Measurements from ENCODE around the gene PBXIP1.

Gene PBXIP1

GRCh38 chr1:154953611-154954038 is 2.3 kb downstream of the PBXIP1 start:
- DNase-seq, result no peak

DNA sequence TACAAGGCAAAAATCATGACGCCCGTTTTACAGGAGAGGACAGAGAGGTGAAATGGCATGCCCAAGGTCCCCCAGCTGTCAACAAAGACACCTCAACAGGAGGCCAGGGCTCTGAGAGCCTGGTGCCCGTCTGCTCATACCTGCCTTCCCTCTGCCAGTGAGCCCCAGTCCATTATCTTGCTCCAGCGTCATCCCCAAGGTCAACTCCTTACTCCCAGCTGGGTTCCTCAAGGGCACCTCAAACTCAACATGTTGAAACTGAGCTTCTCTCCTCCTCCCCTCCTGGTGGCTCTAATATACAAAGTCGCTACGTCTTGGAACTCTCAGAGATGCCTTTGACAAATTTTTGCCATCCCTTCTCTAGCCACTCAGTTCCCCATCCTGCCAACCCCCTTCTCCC is 3.2 kb downstream of the PBXIP1 start:
- no peak for DNase-seq

DNA sequence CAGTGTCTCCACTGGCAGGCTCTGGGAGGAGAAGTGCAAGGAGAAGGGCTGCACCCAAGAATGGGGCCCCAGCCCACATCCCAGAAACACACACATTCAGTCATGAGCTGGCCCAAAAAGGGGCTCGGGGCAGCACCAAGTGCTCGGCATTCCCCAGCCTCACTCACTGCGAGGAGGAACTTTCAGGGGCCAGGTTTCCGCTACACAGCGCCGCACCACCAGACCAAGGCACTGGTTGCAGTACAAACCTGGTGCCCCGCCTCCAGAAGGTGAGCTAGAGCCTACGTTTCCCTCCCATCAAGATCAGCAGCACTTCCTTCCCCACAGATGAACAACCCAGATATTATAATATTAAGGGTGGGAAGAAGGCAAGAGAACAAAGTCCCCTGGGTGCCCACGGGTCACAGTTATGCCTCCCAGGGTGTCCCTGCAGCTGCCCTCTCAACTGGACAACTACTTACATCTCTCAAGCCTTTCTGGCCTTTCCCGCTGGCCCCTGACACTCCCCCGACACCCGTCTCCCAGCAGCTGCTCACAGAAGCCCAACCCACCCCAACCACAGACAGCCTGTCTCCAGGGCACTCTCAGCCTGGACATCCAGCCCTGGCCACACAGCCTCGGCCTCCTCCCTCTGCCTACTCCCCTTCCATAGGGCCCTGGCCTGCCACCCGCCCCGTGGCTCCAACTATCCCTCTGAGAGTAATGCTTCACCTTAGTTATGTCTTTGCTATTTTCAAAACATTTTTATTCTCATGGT is 3.8 kb downstream of the PBXIP1 start:
- no peak for DNase-seq

- no peak for DNase-seq
Observed at GRCh38 chr1:154948079-154948478, 7.8 kb downstream of the PBXIP1 start.

DNA sequence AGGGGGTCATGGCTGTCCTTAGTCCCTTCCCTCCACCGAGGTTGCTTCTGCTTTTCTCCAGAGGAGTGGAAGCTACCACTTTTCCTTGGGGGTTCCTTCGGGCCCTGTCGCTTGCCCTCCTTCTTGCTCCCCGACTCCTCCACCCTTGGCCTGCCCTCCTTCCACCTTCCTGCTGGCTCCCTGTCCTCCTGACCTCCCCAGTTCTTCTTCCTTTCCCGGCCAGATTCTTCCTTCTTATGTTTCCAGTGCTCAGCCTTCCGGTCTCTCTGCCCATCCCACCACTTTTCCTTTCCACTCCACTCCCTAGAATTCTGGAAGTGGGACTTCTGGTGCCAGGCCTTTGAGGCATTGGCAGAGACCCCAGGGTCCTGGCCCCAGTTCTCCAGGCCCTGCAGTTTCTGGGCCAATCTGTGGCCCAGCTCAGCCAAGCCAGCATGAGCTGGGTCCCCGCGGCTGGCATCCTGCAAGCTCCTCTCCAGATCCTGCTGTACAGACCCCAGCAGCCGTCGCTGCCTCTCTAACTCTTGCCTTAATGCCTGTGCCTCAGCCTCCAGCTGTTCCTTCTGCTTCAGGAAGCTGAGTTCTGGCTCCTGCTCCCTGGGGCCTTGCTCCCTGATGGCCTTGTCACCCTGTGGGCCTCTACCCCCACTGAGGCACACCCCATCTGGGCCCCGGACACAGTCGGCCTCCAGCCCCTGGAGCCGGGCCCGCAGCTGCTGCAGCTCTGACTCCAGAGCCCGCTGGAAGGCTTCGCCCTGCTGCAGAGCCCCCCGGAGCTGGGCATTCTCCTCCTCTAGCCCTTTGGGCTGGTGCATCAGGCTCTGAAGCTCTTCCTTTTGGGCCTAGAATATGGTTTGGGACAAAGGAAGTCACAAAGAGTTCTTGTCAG is 9.7 kb downstream of the PBXIP1 start:
- no peak for DNase-seq

DNA sequence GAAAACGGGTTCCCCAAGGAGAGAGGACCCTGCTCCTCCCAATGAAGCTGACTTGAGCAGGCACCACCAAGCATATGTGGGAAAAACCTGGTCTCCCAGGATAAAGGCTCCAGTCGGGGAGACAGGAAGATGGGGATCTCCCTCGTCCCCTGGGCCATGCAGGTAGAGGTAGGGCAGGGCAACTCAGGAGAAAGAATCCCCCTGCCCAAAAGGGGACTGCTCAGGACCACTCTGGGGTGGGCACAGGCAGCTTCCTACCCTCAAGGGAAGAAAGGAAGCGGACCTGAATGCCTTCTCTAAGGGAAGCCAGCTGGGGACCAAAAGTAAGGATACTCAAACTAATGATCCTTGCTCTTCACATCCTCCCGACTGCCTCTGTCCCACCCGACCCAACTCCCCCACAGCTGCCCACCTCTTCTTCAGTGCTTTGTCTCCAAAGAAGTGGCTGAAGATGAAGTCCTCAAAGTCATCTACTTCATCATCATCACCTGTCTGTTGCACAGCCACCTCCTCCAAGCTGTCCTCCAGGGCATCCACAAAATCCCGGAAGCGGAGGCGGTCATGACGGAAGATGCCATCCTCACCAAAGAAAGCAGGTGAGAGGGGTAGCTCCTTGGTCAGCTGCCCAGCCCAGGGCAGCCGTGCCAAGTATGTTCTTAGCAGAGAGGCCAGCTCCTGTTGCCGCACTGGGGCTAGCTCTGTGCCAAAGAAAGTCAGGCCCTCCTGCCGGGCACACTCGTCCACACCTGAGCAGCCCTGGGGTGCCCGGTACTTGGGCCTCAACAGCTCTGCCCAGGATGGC is 10.5 kb downstream of the PBXIP1 start:
- DNase-seq, result no peak

- DNase-seq, result no peak
Observed at GRCh38 chr1:154944401-154945159, 11.3 kb downstream of the PBXIP1 start.

GRCh38 chr1:154943649-154944400 is 12.1 kb downstream of the PBXIP1 start:
- DNase-seq, result no peak

- no peak for DNase-seq
Observed at GRCh38 chr1:154941333-154942013, 14.4 kb downstream of the PBXIP1 start.

GRCh38 chr1:154940651-154941194 is 15.2 kb downstream of the PBXIP1 start:
- no peak for DNase-seq

- DNase-seq, result no peak
Observed at GRCh38 chr1:154940213-154940560, 15.7 kb downstream of the PBXIP1 start.

DNA sequence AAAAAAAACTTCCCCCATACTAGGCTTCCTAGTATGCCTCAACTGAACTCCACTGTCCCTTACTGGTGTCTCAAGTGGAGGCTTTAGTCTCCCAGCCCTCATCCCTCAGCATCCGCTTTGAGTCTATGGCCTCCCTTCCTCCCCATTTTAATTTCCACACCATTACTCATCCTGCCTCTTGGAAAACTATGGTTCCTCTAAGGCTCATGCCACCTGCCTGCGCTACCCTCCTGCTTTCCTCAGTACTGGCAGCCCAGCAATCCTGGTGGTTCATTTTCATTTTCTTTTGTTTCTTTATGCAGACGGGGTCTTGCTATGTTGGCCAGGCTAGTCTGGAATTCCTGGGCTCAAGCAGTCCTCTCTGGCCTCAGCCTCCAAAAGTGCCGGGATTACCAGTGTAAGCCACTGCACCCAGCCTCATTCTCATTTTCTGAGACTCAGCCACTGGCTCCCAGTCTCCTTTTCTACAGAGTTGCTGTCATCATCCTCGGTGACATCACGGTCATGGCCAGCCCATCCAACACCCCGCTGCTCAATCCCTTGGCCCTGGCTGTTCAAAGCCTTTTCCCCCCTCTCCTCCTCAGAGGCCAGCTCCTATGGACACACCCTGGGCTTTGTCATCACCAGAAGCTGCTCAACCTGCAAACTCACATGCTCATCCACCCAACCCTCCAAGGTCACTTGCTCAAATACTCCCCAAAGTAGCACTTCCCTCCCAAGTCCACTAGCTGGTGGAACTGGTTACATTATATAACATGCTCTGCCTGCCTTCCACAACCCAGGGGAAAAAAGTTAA is 17.1 kb downstream of the PBXIP1 start:
- DNase-seq, result no peak

DNA sequence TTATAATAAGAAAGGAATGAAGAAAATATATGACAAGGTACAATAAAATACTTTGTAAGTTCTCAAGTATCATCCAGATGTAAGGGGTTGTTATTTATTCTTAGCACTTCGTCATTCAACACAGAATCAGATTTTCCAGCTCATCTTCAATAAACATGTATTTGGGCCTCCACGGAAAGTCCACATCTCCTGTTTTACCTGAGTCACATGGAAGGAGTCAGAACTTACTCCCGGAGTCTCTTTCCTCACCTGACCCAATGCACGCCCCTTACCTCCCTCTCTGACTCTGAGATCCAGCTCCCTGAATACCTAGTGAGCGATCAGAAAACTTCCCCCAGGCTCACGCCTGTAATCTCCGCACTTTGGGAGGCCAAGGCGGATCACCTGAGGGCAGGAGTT is 17.9 kb downstream of the PBXIP1 start:
- no peak for DNase-seq

DNA sequence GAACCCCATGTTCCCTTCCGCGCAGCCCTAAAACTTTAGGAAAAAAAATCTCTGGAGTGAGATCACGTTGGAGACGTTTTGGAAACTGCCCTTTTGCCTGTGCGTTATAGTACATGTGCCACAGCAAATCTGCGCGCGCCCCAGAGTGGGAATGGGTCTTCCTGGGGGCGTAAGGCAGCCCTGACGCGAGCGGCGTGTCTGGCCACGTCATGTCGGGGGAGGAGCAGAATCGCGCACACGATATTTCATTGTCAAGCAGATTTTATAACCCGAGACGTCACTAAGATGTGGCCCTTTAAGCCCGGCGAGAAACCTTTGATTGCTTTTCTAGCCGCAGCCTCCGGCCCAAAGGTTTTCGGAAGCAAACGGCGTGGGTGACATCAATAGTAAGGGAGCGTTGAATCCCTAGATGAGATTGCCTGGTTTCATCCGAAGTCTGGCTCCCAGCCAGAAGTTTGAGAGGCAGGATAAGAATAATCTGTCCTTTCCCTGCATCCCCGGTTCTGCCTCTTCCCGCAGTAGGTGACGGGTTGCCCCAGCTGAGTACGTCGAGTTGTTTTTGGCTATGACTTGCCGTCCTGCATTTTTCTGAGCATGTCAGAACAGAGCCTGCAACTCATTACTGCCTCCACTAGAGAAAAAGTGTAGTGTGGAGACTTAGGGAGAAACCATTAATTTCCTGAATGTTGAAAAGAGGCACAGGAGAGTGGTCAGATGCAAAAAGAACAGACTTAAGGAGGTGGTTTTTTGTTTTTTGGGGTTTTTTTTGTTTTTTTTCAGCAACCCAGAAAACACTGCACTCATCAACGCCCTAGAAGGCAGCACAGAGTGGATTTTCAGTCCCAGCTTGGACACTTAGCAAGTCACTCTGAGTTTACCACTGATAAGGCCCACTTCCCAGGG is 18.6 kb downstream of the PBXIP1 start:
- DNase-seq, result peak; percentile 92

DNA sequence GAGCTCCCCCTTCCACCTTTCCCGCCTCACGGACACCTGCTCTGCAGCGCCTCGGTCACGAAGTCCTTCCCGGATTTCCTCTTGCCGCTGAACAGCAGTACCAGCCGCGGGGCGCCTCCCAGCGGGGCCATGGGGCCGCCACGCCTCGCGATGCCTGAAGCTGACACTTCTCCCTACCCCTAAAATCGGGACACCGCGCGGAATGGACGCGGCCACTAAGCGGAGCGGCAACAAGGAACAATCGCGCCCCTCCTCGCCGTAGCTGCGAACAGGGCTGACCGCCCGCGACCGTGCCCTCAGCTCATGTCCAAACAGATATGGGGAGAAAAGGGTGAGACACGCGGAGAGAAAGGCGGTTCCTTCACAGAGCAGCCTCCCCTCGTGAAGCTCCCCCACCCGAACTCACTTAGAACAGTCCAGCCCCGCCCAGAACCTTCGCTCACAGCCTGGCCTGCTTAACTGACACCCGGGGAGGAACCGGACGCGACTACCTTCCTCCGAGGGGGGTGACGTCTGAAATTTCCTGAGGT is 19.3 kb downstream of the PBXIP1 start, which contains the start of gene PMVK:
Gene PMVK, minus strand, starts transcription at position 165 of the 530 bp plus-strand sequence. Its CDS starts 34 bp downstream, at position 131.
- peak; percentile 92 for DNase-seq

DNA sequence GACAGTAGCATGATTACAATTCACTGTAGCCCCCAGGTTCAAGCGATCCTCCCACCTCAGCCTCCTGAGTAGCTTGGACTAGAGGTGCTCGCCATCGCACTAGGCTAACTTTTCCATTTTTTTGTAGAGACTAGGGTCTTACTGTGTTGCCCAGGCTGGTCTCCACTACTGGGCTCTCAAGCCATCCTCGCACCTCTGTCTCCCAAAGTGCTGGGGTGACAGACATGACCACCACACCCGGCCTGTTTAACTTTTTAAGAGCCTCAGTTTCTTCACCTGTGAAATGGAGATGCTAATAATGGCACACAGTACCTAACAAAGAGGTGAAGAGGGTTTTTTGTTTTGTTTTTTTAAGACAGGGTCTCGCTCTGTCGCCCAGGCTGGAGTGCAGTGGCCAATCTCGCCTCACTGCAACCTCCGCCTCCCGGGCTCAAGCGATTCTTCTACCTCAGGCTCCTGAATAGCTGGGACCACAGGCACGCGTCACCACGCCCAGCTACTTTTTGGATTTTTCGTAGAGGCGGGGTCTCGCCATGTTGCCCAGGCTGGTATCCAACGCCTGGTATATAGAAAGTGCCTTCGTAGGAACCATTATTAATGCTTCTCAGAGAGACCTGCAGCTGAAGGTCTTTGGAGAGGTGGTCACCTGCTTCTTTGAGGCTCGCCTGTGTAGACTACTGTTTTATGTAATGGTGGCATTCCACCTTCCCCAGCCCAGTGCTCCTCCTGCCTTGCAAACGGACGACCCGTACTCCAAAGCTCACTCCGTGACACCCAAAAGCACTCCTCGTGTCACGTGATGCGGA is 19.9 kb downstream of the PBXIP1 start:
- DNase-seq, result no peak

GRCh38 chr1:154934358-154934948 is 21.4 kb downstream of the PBXIP1 start:
- no peak for DNase-seq
